H1 (cell line): Measurements from ENCODE around the gene DMRT1. TPM values are rescaled to one million over a fixed set of nuclear protein-coding genes. Genes with fewer than 3 reads are reported as not detected.

Experiments
- CTCF ChIA-PET: fragments of 300-600 bp; sonication (Branson Sonifier 250); formaldehyde crosslinking; loops from one replicate; lab custom pipeline; 2021; ENCODE audit not compliant: partially characterized antibody; lab: Charles Lee
- POLR2A ChIA-PET: fragments of 300-600 bp; sonication (Branson Sonifier 250); formaldehyde crosslinking; loops from one replicate; lab custom pipeline; 2021; ENCODE audit warnings: inconsistent platforms; ENCODE audit not compliant: partially characterized antibody; lab: Charles Lee
- DNase-seq, 2 experiments: peaks; one replicate each; pipeline versions ENCODE4 v3.0.0 to v3.0.0-alpha.2; 2010 to 2022; ENCODE audit warnings: low spot score in 2 of 2, low read depth in 1 of 2, mixed read lengths in 1 of 2
- FAIRE-seq: peaks from 2 replicates; lab custom pipeline; 2011; peaks lifted over from hg19 to GRCh38; lab: Jason Lieb, UNC
- H2AFZ ChIP-seq: 2 replicates; pipeline ENCODE4 v1.8.1; 2012; ENCODE audit warnings: low read length, inconsistent platforms
- H2AK5ac ChIP-seq: 2 replicates; pipeline ENCODE4 v1.6.1; 2013; ENCODE audit warnings: low read depth, low read length
- H2BK120ac ChIP-seq: replicated peaks from 2 replicates; pipeline ENCODE3; 2013; ENCODE audit warnings: low read depth, low read length, inconsistent platforms
- H2BK12ac ChIP-seq: 2 replicates; pipeline ENCODE4 v1.6.1; 2013; ENCODE audit warnings: low read depth, low read length
- H2BK15ac ChIP-seq: 2 replicates; pipeline ENCODE4 v1.6.1; 2013; ENCODE audit warnings: low read length
- H2BK20ac ChIP-seq: 2 replicates; pipeline ENCODE4 v1.6.1; 2013; ENCODE audit warnings: low read length
- H2BK5ac ChIP-seq: 2 replicates; pipeline ENCODE4 v1.6.1; 2013; ENCODE audit warnings: low read depth, low read length
- H3K14ac ChIP-seq: 2 replicates; pipeline ENCODE4 v1.6.1; 2013; ENCODE audit warnings: inconsistent platforms; ENCODE audit not compliant: insufficient read length
- H3K18ac ChIP-seq: 2 replicates; pipeline ENCODE4 v1.6.1; 2013; ENCODE audit warnings: low read length; ENCODE audit errors: extremely low read depth
- H3K23ac ChIP-seq: 2 replicates; pipeline ENCODE4 v1.6.1; 2013; ENCODE audit warnings: inconsistent platforms; ENCODE audit not compliant: insufficient read length
- H3K23me2 ChIP-seq: 2 replicates; pipeline ENCODE4 v1.6.1; 2013; ENCODE audit warnings: low read depth, low read length
- H3K27ac ChIP-seq: 2 replicates; pipeline ENCODE4 v1.6.1; 2011; ENCODE audit warnings: low read depth, low read length, inconsistent platforms
- H3K27me3 ChIP-seq, 4 experiments: replicated peaks in 1 of 4; 1 replicate in 1 of 4; 2 replicates in 3 of 4; pipeline versions ENCODE4 v1.6.1 to v1.8.1; 2011 to 2013; ENCODE audit warnings: low read length in 3 of 4, mild to moderate bottlenecking in 3 of 4, inconsistent platforms in 2 of 4, mixed read lengths in 2 of 4, moderate library complexity in 1 of 4; ENCODE audit not compliant: control insufficient read depth in 3 of 4, insufficient read depth in 3 of 4; ENCODE audit errors: extremely low read depth in 1 of 4
- H3K36me3 ChIP-seq, 4 experiments: 2 replicates each; pipeline versions ENCODE4 v1.6.1 to v1.8.1; 2011 to 2013; ENCODE audit warnings: mild to moderate bottlenecking in 4 of 4, low read length in 3 of 4, moderate library complexity in 2 of 4, control low read depth in 1 of 4, inconsistent platforms in 1 of 4; ENCODE audit not compliant: insufficient read depth in 4 of 4, control insufficient read depth in 2 of 4
- H3K4ac ChIP-seq: replicated peaks from 2 replicates; pipeline ENCODE3; 2013; ENCODE audit warnings: low read length, low read depth, mixed read lengths, inconsistent platforms; ENCODE audit not compliant: insufficient read length
- H3K4me1 ChIP-seq, 4 experiments: replicated peaks in 1 of 4; 1 replicate in 1 of 4; 2 replicates in 3 of 4; pipeline versions ENCODE4 v1.6.1 to v1.8.1; 2011 to 2013; ENCODE audit warnings: low read length in 3 of 4, inconsistent platforms in 2 of 4, mixed read lengths in 1 of 4; ENCODE audit not compliant: insufficient read depth in 4 of 4, control insufficient read depth in 3 of 4
- H3K4me2 ChIP-seq, 2 experiments: 2 replicates each; pipeline versions ENCODE4 v1.6.1 to v1.8.1; 2011 to 2013; ENCODE audit warnings: low read depth in 2 of 2, low read length in 2 of 2, control low read depth in 1 of 2, inconsistent platforms in 1 of 2, mild to moderate bottlenecking in 1 of 2; ENCODE audit not compliant: insufficient read depth in 1 of 2
- H3K4me3 ChIP-seq, 4 experiments: fragments of 200-600, 300-600 bp in 1 of 4; sonication (generic), shearing (Covaris generic), sonication (Bioruptor Twin) in 1 of 4; 2 replicates each; pipeline versions ENCODE4 v1.5.1 to v1.8.1; 2011 to 2016; ENCODE audit warnings: low read length in 4 of 4, low read depth in 3 of 4, control low read depth in 2 of 4, inconsistent platforms in 2 of 4, mild to moderate bottlenecking in 2 of 4, mixed read lengths in 1 of 4, moderate library complexity in 1 of 4; ENCODE audit not compliant: insufficient read depth in 2 of 4; ENCODE audit errors: extremely low read depth in 1 of 4
- H3K56ac ChIP-seq: replicated peaks from 2 replicates; pipeline ENCODE3; 2013; ENCODE audit warnings: low read depth, mild to moderate bottlenecking, mixed read lengths, low read length, inconsistent platforms; ENCODE audit not compliant: insufficient read length
- H3K79me1 ChIP-seq: 2 replicates; pipeline ENCODE4 v1.6.1; 2013; ENCODE audit warnings: low read depth, low read length, control low read depth
- H3K79me2 ChIP-seq, 2 experiments: 2 replicates each; pipeline versions ENCODE4 v1.6.1 to v1.8.1; 2012 to 2013; ENCODE audit warnings: low read length in 2 of 2, mild to moderate bottlenecking in 2 of 2, inconsistent platforms in 1 of 2; ENCODE audit not compliant: insufficient read depth in 2 of 2, control insufficient read depth in 1 of 2
- H3K9ac ChIP-seq, 4 experiments: replicated peaks in 1 of 4; 1 replicate in 1 of 4; 2 replicates in 3 of 4; pipeline versions ENCODE4 v1.6.1 to v1.8.1; 2011 to 2013; ENCODE audit warnings: low read depth in 3 of 4, low read length in 3 of 4, control low read depth in 2 of 4, mild to moderate bottlenecking in 2 of 4, moderate library complexity in 2 of 4, inconsistent platforms in 1 of 4; ENCODE audit errors: extremely low read depth in 1 of 4
- H3K9me3 ChIP-seq, 2 experiments: 2 replicates each; pipeline versions ENCODE4 v1.6.1 to v1.8.1; 2012 to 2013; ENCODE audit warnings: mild to moderate bottlenecking in 2 of 2, moderate library complexity in 2 of 2, control low read depth in 1 of 2, inconsistent platforms in 1 of 2, low read depth in 1 of 2, low read length in 1 of 2, mixed read lengths in 1 of 2; ENCODE audit not compliant: insufficient read depth in 2 of 2
- H4K20me1 ChIP-seq, 2 experiments: replicated peaks in 1 of 2; 2 replicates each; pipeline versions ENCODE3 to v1.8.1; 2011 to 2013; ENCODE audit warnings: inconsistent platforms in 2 of 2, low read length in 2 of 2, mild to moderate bottlenecking in 1 of 2; ENCODE audit not compliant: insufficient read depth in 2 of 2, control insufficient read depth in 1 of 2
- H4K5ac ChIP-seq: 2 replicates; pipeline ENCODE4 v1.6.1; 2013; ENCODE audit warnings: low read length, low read depth, mixed read lengths, inconsistent platforms; ENCODE audit not compliant: insufficient read length
- H4K8ac ChIP-seq: 2 replicates; pipeline ENCODE4 v1.8.0; 2013; ENCODE audit warnings: mild to moderate bottlenecking, moderate library complexity, low read length, inconsistent platforms; ENCODE audit not compliant: insufficient read depth; ENCODE audit errors: extremely low read depth
- H4K91ac ChIP-seq: replicated peaks from 2 replicates; pipeline ENCODE3; 2013; ENCODE audit warnings: low read length, mixed read lengths, inconsistent platforms; ENCODE audit not compliant: insufficient read length
- CBX5 ChIP-seq: fragments of 300-800, 300-1000 bp; sonication (generic); IDR thresholded peaks from 2 replicates; pipeline ENCODE4 v1.7.1; 2016; ENCODE audit warnings: antibody characterized with exemption, low read length, low read depth
- FOSL1 ChIP-seq: IDR thresholded peaks from 2 replicates; pipeline ENCODE4 v1.6.1; 2011; ENCODE audit warnings: mild to moderate bottlenecking, low read depth, low read length, moderate library complexity; ENCODE audit not compliant: insufficient read depth
- KDM1A ChIP-seq: fragments of 200-600, 300-600 bp; sonication (generic); IDR thresholded peaks from 2 replicates; pipeline ENCODE4 v1.7.1; 2016; ENCODE audit warnings: mild to moderate bottlenecking, low read length, borderline replicate concordance
- NRF1 ChIP-seq: IDR thresholded peaks from 2 replicates; pipeline ENCODE4 v1.6.1; 2011; ENCODE audit warnings: mild to moderate bottlenecking, low read depth, low read length, improper control_type of control experiment
- POLR2AphosphoS5 ChIP-seq: IDR thresholded peaks from 2 replicates; pipeline ENCODE4 v1.6.1; 2011; ENCODE audit warnings: low read depth, low read length
- RBBP5 ChIP-seq: IDR thresholded peaks from 2 replicates; pipeline ENCODE4 v1.7.1; 2012; ENCODE audit warnings: low read depth, mild to moderate bottlenecking, inconsistent platforms, low read length, moderate library complexity, borderline replicate concordance
- SAP30 ChIP-seq: fragments of 300-600 bp; sonication (generic); IDR thresholded peaks from 2 replicates; pipeline ENCODE4 v1.7.1; 2012; ENCODE audit warnings: low read length, moderate library complexity, mild to moderate bottlenecking, inconsistent platforms; ENCODE audit not compliant: insufficient read depth, insufficient replicate concordance
- SIX5 ChIP-seq: IDR thresholded peaks from 2 replicates; pipeline ENCODE4 v1.6.1; 2011; ENCODE audit warnings: mild to moderate bottlenecking, low read depth, low read length
- SRF ChIP-seq: IDR thresholded peaks from 2 replicates; pipeline ENCODE4 v1.6.1; 2011; ENCODE audit warnings: mild to moderate bottlenecking, low read depth, low read length, moderate library complexity
- TCF12 ChIP-seq: IDR thresholded peaks from 2 replicates; pipeline ENCODE4 v1.6.1; 2011; ENCODE audit warnings: low read depth, mild to moderate bottlenecking, low read length
- YY1 ChIP-seq: IDR thresholded peaks from 2 replicates; pipeline ENCODE4 v1.6.1; 2011; ENCODE audit warnings: low read depth, mild to moderate bottlenecking, low read length
- WGBS, 2 experiments: shearing (Covaris generic) in 1 of 2; methylation state at CpG; one replicate each; pipeline versions ENCODE4 v1.1.6 to v1.1.7; 2013 to 2015; ENCODE audit warnings: low lambda C conversion rate in 2 of 2, mixed read lengths in 2 of 2, inconsistent platforms in 1 of 2, low coverage in 1 of 2, missing lambda C conversion rate in 1 of 2; ENCODE audit not compliant: insufficient replicate concordance in 2 of 2, insufficient coverage in 1 of 2, insufficient read length in 1 of 2; ENCODE audit errors: extremely low coverage in 1 of 2, missing lambda C conversion rate in 1 of 2; 5-methylcytosine and 5-hydroxymethylcytosine counted together
- polyA plus RNA-seq, 7 experiments: library from polyadenylated mRNA; depleted of rRNA in 3 of 7; stranded (reverse) in 5 of 7; unstranded in 2 of 7; fragments of >200 nt in 5 of 7; fragments of 200-250 nt in 2 of 7; gene quantifications; 1 replicate in 5 of 7; 2 replicates in 1 of 7; 4 replicates in 1 of 7; pipeline versions ENCODE4 v1.2.1 to v1.2.3, GENCODE V29; 2011 to 2013; ENCODE audit warnings: missing spikeins in 2 of 7, mixed read lengths in 2 of 7
- total RNA-seq: library from RNA; stranded (reverse); fragmentation: NEBNext Ultra II Directional; extraction: Animal tissue kit (Norgen Biotek cat#: 25700); gene quantifications from 2 replicates; pipeline ENCODE4 v1.2.1, GENCODE V29; 2021
- TF ChIP-seq, protein P1 (sequence below): IDR thresholded peaks from 2 replicates; pipeline ENCODE4 v1.6.1; 2012; ENCODE audit warnings: inconsistent platforms

The DMRT1 gene
- total and polyA plus RNA-seq, 2 of the 8 experiments (the other 6 are each of a cell fraction or from before 2014, with no cell fraction given): 0.15 TPM; not detected in 1

DNA sequence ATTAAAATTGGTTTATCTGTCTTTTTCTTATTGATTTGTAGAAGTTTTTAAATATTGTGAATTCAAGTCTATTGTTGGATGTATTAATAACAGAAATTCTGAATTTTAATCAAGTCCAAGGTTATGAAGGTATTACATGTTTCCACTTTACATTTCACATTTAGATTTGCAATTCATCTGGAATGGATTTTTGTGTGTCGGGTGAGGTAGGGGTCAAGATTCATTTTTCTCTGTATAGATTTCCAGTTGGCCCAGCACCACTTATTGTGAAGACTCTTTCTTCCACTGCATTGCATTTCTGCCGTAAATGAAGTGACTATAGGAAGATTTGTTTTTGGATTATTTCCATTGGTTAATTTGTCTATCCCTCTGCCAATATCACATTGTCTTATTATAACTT is 173.1 kb downstream of the DMRT1 start:
- CTCF ChIA-PET: no interaction called here
- 79% methylated on average over 2 of the region's 2 CpGs; no CpG with 5 or more reads in 1 of the 2 experiments for WGBS, 2 experiments
- peaks cover 0 to 2% (median 0%) of the 10 kb centered on the region in 4 experiments; a peak in 2 of 7 replicates for H3K27me3 ChIP-seq
- H3K27ac ChIP-seq: no peak overlapping the region
- H2AK5ac ChIP-seq: no peak overlapping the region
- H3K56ac ChIP-seq: no peak overlapping the region
- H3K79me1 ChIP-seq: no peaks in the 10 kb centered on the region
- no peak overlapping the region for H2BK120ac ChIP-seq
- H3K4me3 ChIP-seq: no peak overlapping the region
- no peak overlapping the region for H2BK20ac ChIP-seq
- H3K4me2 ChIP-seq: no peak overlapping the region
- H2BK5ac ChIP-seq: no peak overlapping the region
- H2AFZ ChIP-seq: no peak overlapping the region
- no peaks in the 10 kb centered on the region for H3K23me2 ChIP-seq
- FAIRE-seq (no peak), DNase-seq (no peak)
- H4K5ac ChIP-seq: no peak overlapping the region
- H3K36me3 ChIP-seq: no peaks in the 10 kb centered on the region
- H4K91ac ChIP-seq: no peak overlapping the region
- POLR2A ChIA-PET: no interaction called here
- H3K23ac ChIP-seq: no peak overlapping the region
- no peak overlapping the region for H2BK15ac ChIP-seq
- H2BK12ac ChIP-seq: no peak overlapping the region
- no peak overlapping the region for H4K8ac ChIP-seq
- no peak overlapping the region for H3K9ac ChIP-seq
- H3K14ac ChIP-seq: no peak overlapping the region
- no peaks in the 10 kb centered on the region for H3K4me1 ChIP-seq
- H3K79me2 ChIP-seq: no peaks in the 10 kb centered on the region
- no peak overlapping the region for H3K4ac ChIP-seq
- H3K9me3 ChIP-seq: peaks cover 3 to 19% of the 10 kb centered on the region in 2 experiments; a peak in 3 of 4 replicates
- no peaks in the 10 kb centered on the region for H4K20me1 ChIP-seq
- H3K18ac ChIP-seq: no peak overlapping the region
- TF ChIP-seq SAP30: no peak
- no peak for TF ChIP-seq SRF
- TF ChIP-seq FOSL1: no peak
- TF ChIP-seq POLR2AphosphoS5: no peak
- no peak for TF ChIP-seq YY1
- TF ChIP-seq, protein P1, sequence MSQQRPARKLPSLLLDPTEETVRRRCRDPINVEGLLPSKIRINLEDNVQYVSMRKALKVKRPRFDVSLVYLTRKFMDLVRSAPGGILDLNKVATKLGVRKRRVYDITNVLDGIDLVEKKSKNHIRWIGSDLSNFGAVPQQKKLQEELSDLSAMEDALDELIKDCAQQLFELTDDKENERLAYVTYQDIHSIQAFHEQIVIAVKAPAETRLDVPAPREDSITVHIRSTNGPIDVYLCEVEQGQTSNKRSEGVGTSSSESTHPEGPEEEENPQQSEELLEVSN: no peak
- no peak for TF ChIP-seq SIX5
- TF ChIP-seq TCF12: no peak
- TF ChIP-seq RBBP5: no peak
- TF ChIP-seq NRF1: no peak
- TF ChIP-seq KDM1A: no peak
- TF ChIP-seq CBX5: no peak
